B cell (primary cell): ENCODE data around the gene FBXO9. TPM values are rescaled to one million over a fixed set of nuclear protein-coding genes. Genes with fewer than 3 reads are reported as not detected.
A peak's percentile ranks its signal among the peaks of the same experiment; 100 is the strongest.

Experiments used
- ATAC-seq: fragments of 200-7000 bp; cut with Tn5 transposase; one replicate; pipeline ENCODE4 v1.10.0; 2021; ENCODE audit warnings: low read depth, mild to moderate bottlenecking, moderate number of reproducible peaks, moderate library complexity
- CTCF ChIA-PET: fragments of 350-600 bp; sonication (Branson Sonifier 250); formaldehyde crosslinking; loops from one replicate; lab custom pipeline; 2021; ENCODE audit warnings: antibody characterized with exemption, inconsistent platforms; lab: Charles Lee
- POLR2A ChIA-PET: fragments of 350-600 bp; sonication (Branson Sonifier 250); formaldehyde crosslinking; loops from one replicate; lab custom pipeline; 2021; ENCODE audit warnings: antibody characterized with exemption; lab: Charles Lee
- DNase-seq: peaks from one replicate; pipeline ENCODE4 v3.0.0; 2013
- H2AFZ ChIP-seq: 2 replicates; pipeline ENCODE4 v1.6.1; 2012; ENCODE audit warnings: mild to moderate bottlenecking, low read depth, low read length; ENCODE audit not compliant: insufficient read depth, poor library complexity, severe bottlenecking
- H3K27ac ChIP-seq, 2 donors: 1 replicate in 1 of 2; 2 replicates in 1 of 2; pipeline ENCODE4 v1.5.1; 2012 to 2013; ENCODE audit warnings: low read length in 2 of 2, mild to moderate bottlenecking in 2 of 2, moderate library complexity in 1 of 2
- H3K27me3 ChIP-seq, 4 experiments: fragments of 200-600 bp in 1 of 4; sonication (generic) in 1 of 4; replicated peaks in 1 of 4; 1 replicate in 2 of 4; 2 replicates in 2 of 4; pipeline versions ENCODE4 v1.6.1 to v1.7.0; 2013 to 2016; ENCODE audit warnings: low read length in 3 of 4, mild to moderate bottlenecking in 2 of 4, mixed read lengths in 1 of 4, moderate library complexity in 1 of 4; ENCODE audit not compliant: insufficient read depth in 4 of 4, control insufficient read depth in 3 of 4; ENCODE audit errors: control extremely low read depth in 1 of 4
- H3K36me3 ChIP-seq, 2 experiments: replicated peaks in 1 of 2; 1 replicate in 1 of 2; 2 replicates in 1 of 2; pipeline versions ENCODE4 v1.6.1 to v1.7.1; 2013; ENCODE audit warnings: low read length in 1 of 2; ENCODE audit not compliant: insufficient read depth in 2 of 2, control insufficient read depth in 1 of 2; ENCODE audit errors: control extremely low read depth in 1 of 2, extremely low read depth in 1 of 2
- H3K4me1 ChIP-seq, 2 donors: fragments of 200-600 bp in 1 of 2; sonication (generic) in 1 of 2; 1 replicate in 1 of 2; 2 replicates in 1 of 2; pipeline versions ENCODE4 v1.5.1 to v1.6.1; 2013 to 2017; ENCODE audit warnings: low read length in 2 of 2; ENCODE audit not compliant: control insufficient read depth in 2 of 2, insufficient read depth in 2 of 2
- H3K4me2 ChIP-seq: replicated peaks from 2 replicates; pipeline ENCODE3; 2012; ENCODE audit warnings: mild to moderate bottlenecking, low read depth, low read length; ENCODE audit not compliant: poor library complexity, severe bottlenecking
- H3K4me3 ChIP-seq, 5 experiments: fragments of 200-600 bp in 1 of 5; sonication (generic) in 1 of 5; 1 replicate in 3 of 5; 2 replicates in 2 of 5; pipeline versions ENCODE4 v1.5.1 to v1.7.0; 2011 to 2016; ENCODE audit warnings: low read length in 4 of 5, mild to moderate bottlenecking in 4 of 5, low read depth in 2 of 5, control low read depth in 1 of 5, moderate library complexity in 1 of 5; ENCODE audit not compliant: insufficient read depth in 1 of 5; ENCODE audit errors: control extremely low read depth in 1 of 5, extremely low read depth in 1 of 5
- H3K79me2 ChIP-seq: fragments of 200-600 bp; sonication (generic); one replicate; pipeline ENCODE4 v1.6.0; 2016; ENCODE audit warnings: low read length; ENCODE audit not compliant: control insufficient read depth, insufficient read depth
- H3K9ac ChIP-seq: fragments of 200-600 bp; sonication (generic); 2 replicates; pipeline ENCODE4 v1.6.1; 2017; ENCODE audit warnings: mild to moderate bottlenecking, low read length, moderate library complexity
- H3K9me3 ChIP-seq, 3 donors: one replicate each; pipeline versions ENCODE4 v1.6.1 to v1.7.1; 2013; ENCODE audit warnings: low read length in 2 of 3; ENCODE audit not compliant: control insufficient read depth in 2 of 3, insufficient read depth in 1 of 3; ENCODE audit errors: control extremely low read depth in 1 of 3
- H4K20me1 ChIP-seq: 2 replicates; pipeline ENCODE4 v1.6.0; 2012; ENCODE audit warnings: mild to moderate bottlenecking, low read length; ENCODE audit not compliant: insufficient read depth, control insufficient read depth, poor library complexity, severe bottlenecking
- H3K27ac Mint-ChIP-seq: one replicate; pipeline ENCODE4 v1.8.0; 2021; ENCODE audit warnings: mixed read lengths
- H3K27me3 Mint-ChIP-seq: one replicate; pipeline ENCODE4 v1.8.0; 2021; ENCODE audit warnings: mixed read lengths
- H3K4me1 Mint-ChIP-seq: one replicate; pipeline ENCODE4 v1.8.0; 2021; ENCODE audit warnings: mixed read lengths
- H3K4me3 Mint-ChIP-seq: one replicate; pipeline ENCODE4 v1.8.0; 2021; ENCODE audit warnings: mixed read lengths
- H3K9me3 Mint-ChIP-seq: one replicate; pipeline ENCODE4 v1.8.0; 2022; ENCODE audit warnings: mixed read lengths; ENCODE audit not compliant: insufficient read depth
- EZH2 ChIP-seq: IDR thresholded peaks from 2 replicates; pipeline ENCODE4 v1.6.1; 2012; ENCODE audit warnings: borderline replicate concordance, low read depth, mild to moderate bottlenecking, moderate library complexity, low read length; ENCODE audit not compliant: insufficient read depth, poor library complexity, severe bottlenecking
- WGBS: methylation state at CpG from one replicate; pipeline ENCODE4 v1.1.5; 2013; ENCODE audit warnings: missing lambda C conversion rate; ENCODE audit not compliant: insufficient coverage; 5-methylcytosine and 5-hydroxymethylcytosine counted together
- intact Hi-C: fragments of 100-400 bp; cut with micrococcal nuclease; formaldehyde crosslinking; loops from one replicate; pipeline ENCODE4 v1.10.0; 2022
- polyA plus RNA-seq: library from polyadenylated mRNA; depleted of rRNA; stranded (reverse); fragments of >200 nt; gene quantifications from 2 replicates; pipeline ENCODE4 v1.2.3, GENCODE V29; 2012
- total RNA-seq, 2 donors: library from RNA; stranded (reverse); fragments of 120-200 nt in 1 of 2; gene quantifications; 1 replicate in 1 of 2; 2 replicates in 1 of 2; pipeline versions ENCODE4 v1.2.3 to v1.2.4, GENCODE V29; 2013 to 2022
- TF ChIP-seq, protein P1 (sequence below): fragments of 200-600 bp; IDR thresholded peaks from one replicate; pipeline ENCODE4 v1.8.0; 2022; ENCODE audit warnings: antibody characterized with exemption, mild to moderate bottlenecking

FBXO9 gene
- total and polyA plus RNA-seq, 2 donors (not counting 1 experiment from before 2014, with no cell fraction given) = 105 TPM

DNA sequence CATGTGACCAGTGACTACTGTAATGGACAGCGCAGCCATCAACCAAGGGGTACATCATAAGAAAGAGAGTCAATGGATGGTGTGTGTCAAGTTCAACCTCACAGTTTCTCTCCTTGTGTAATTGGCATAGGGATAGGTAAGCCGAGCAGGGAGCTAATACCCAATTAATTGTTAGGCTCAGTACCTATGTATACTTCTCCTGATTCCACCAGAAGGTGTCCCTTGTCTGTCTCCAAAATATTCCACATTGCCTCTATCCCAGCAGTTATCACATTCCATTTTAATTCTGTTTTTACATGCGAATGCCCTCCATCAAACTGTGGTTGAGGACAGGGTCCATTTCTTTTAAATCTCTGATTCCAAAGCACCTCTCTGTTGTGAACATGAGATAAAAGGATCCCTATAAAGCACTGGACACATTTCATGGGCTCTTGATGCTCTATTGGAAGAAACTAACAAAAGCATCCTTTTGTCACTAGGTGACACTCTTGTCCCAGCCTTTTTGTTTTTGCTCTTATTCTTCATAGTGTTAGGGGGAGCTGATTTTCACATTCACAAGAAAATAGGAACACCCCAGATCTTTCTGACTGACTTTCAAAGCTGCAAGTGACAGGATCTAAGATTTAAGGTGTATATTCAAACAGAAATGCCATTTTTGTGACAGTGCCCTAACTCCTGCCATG is 38.9 kb downstream of the FBXO9 start:
- Histone ChIP-seq H3K9ac (no peak overlapping the region), H4K20me1 (no peaks in the 10 kb centered on the region), H3K27me3 (no peaks in the 10 kb centered on the region), H3K36me3 (peaks cover 0 to 8% of the 10 kb centered on the region in 2 experiments), H3K4me3 (no peak overlapping the region), H3K79me2 (no peaks in the 10 kb centered on the region), H2AFZ (no peak overlapping the region), H3K4me2 (no peak overlapping the region), H3K27ac (no peak overlapping the region), H3K4me1 (no peaks in the 10 kb centered on the region), H3K9me3 (no peaks in the 10 kb centered on the region)
- Mint-ChIP-seq H3K4me1 (no peaks in the 10 kb centered on the region), H3K27ac (no peak overlapping the region), H3K27me3 (no peaks in the 10 kb centered on the region), H3K9me3 (no peaks in the 10 kb centered on the region), H3K4me3 (no peak overlapping the region)
- DNase-seq = peak; percentile 52
- TF ChIP-seq EZH2 = no peak
- TF ChIP-seq, protein P1, sequence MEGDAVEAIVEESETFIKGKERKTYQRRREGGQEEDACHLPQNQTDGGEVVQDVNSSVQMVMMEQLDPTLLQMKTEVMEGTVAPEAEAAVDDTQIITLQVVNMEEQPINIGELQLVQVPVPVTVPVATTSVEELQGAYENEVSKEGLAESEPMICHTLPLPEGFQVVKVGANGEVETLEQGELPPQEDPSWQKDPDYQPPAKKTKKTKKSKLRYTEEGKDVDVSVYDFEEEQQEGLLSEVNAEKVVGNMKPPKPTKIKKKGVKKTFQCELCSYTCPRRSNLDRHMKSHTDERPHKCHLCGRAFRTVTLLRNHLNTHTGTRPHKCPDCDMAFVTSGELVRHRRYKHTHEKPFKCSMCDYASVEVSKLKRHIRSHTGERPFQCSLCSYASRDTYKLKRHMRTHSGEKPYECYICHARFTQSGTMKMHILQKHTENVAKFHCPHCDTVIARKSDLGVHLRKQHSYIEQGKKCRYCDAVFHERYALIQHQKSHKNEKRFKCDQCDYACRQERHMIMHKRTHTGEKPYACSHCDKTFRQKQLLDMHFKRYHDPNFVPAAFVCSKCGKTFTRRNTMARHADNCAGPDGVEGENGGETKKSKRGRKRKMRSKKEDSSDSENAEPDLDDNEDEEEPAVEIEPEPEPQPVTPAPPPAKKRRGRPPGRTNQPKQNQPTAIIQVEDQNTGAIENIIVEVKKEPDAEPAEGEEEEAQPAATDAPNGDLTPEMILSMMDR = peak; percentile 54
- intact Hi-C loops = loop anchor here (1.0 kb wide), 2 partner anchors 380 to 624 kb away; no protein-coding TSS in a partner anchor
- peak; percentile 53 for ATAC-seq
- 100% methylated on average over 2 of the region's 3 CpGs for WGBS
- POLR2A ChIA-PET = interaction anchor here (0.6 kb wide), 1 partner anchor 60 kb away, joined by 6 read pairs; no protein-coding TSS in a partner anchor
- CTCF ChIA-PET = interaction anchor here (0.6 to 2.9 kb wide), 8 partner anchors 12 to 621 kb away, joined by 3 to 39 read pairs (median 3); no protein-coding TSS in a partner anchor

DNA sequence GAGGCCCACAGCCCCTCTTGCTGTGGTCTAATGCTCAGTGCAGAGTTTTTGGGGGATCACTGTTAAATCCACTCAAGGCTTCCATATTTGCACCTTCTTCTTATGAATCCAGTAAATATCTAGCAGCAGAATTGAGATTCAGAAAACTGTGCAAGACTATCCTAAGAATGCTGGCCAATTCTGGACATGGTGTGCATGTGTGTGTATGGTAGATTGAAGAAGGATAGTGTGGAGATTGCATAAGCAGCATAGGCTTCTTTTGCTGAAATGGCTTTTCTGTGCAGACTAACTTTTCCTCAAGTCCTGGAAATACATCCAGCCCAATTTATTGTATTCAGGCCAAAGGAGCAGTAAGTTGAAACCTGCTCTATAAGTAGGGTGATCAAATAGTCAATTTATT is 39.7 kb downstream of the FBXO9 start:
- H3K4me1 ChIP-seq = no peaks in the 10 kb centered on the region
- Mint-ChIP-seq H3K27me3 (no peaks in the 10 kb centered on the region), H3K4me1 (no peaks in the 10 kb centered on the region), H3K27ac (no peak overlapping the region), H3K9me3 (no peaks in the 10 kb centered on the region), H3K4me3 (no peak overlapping the region)
- H4K20me1 ChIP-seq = no peaks in the 10 kb centered on the region
- no peaks in the 10 kb centered on the region for H3K9me3 ChIP-seq
- POLR2A ChIA-PET = interaction anchor here (0.6 kb wide), 1 partner anchor 59 kb away, joined by 6 read pairs; no protein-coding TSS in a partner anchor
- no peak overlapping the region for H2AFZ ChIP-seq
- TF ChIP-seq EZH2 = no peak
- TF ChIP-seq, protein P1 = no peak
- H3K9ac ChIP-seq = no peak overlapping the region
- H3K4me3 ChIP-seq = no peak overlapping the region
- H3K4me2 ChIP-seq = no peak overlapping the region
- CTCF ChIA-PET = interaction anchor here (0.6 to 2.9 kb wide), 5 partner anchors 66 to 388 kb away, joined by 3 to 39 read pairs (median 3); no protein-coding TSS in a partner anchor
- ATAC-seq = no peak
- no peak overlapping the region for H3K27ac ChIP-seq
- no peaks in the 10 kb centered on the region for H3K27me3 ChIP-seq
- intact Hi-C loops = loop anchor here (1.0 kb wide), 2 partner anchors 379 to 623 kb away; no protein-coding TSS in a partner anchor
- DNase-seq = no peak
- peaks cover 0 to 8% of the 10 kb centered on the region in 2 experiments for H3K36me3 ChIP-seq
- no peaks in the 10 kb centered on the region for H3K79me2 ChIP-seq
